Mammary epithelial cell (primary cell): ENCODE data around the gene CREG1.

ENCODE experiments used
- EZH2 ChIP-seq: IDR thresholded peaks from 2 replicates; pipeline ENCODE4 v1.6.1; 2012; ENCODE audit warnings: low read length, inconsistent platforms, borderline replicate concordance
- TF ChIP-seq, protein P1 (sequence below), 2 donors: IDR thresholded peaks in 1 of 2; conservative IDR thresholded peaks in 1 of 2; 2 replicates each; pipeline ENCODE4 v1.5.1; 2011 to 2012; ENCODE audit warnings: inconsistent platforms in 2 of 2, low read length in 2 of 2, mild to moderate bottlenecking in 2 of 2, control low read depth in 1 of 2, low read depth in 1 of 2; ENCODE audit not compliant: insufficient read depth in 1 of 2; ENCODE audit errors: extremely low read depth in 1 of 2

DNA sequence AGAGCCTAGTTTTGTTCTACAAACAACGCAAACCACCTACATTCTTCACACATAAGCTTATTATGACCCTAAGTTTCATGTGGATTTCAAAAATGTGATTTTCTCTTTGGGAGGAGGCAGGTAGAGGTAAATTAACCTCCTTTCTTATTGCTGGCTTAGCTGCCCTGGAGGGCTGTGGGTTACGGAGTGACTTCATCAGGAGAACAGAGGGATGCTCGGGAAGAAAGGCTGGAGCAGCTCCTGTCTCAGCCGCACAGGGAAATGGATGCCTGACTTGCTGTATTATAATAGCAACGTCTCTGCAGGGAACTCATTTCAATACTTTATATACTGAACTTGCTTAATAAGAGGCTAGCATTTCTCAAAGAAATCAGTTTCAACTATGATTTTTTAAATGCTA lies 14.1 kb upstream of the CREG1 start:
- TF ChIP-seq, protein P1, sequence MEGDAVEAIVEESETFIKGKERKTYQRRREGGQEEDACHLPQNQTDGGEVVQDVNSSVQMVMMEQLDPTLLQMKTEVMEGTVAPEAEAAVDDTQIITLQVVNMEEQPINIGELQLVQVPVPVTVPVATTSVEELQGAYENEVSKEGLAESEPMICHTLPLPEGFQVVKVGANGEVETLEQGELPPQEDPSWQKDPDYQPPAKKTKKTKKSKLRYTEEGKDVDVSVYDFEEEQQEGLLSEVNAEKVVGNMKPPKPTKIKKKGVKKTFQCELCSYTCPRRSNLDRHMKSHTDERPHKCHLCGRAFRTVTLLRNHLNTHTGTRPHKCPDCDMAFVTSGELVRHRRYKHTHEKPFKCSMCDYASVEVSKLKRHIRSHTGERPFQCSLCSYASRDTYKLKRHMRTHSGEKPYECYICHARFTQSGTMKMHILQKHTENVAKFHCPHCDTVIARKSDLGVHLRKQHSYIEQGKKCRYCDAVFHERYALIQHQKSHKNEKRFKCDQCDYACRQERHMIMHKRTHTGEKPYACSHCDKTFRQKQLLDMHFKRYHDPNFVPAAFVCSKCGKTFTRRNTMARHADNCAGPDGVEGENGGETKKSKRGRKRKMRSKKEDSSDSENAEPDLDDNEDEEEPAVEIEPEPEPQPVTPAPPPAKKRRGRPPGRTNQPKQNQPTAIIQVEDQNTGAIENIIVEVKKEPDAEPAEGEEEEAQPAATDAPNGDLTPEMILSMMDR (conservative IDR thresholded peaks at IDR 0.05 in 1 of 2, IDR thresholded peaks at IDR 0.05 in 1 of 2; ENCODE audit: extremely low read depth in 1 of 2, insufficient read depth in 1 of 2, low read depth in 1 of 2, low read length in 2 of 2), result no peak
- no peak for TF ChIP-seq EZH2
